ENCODE results near the gene FES.
"Not testable (repeated sequence)": the region's sequence is repeated elsewhere in the genome, so short reads cannot be mapped to it uniquely, and the experiment has no call there.

FES gene

GRCh38 chr15:90928106-90928505 lies 43.8 kb downstream of the FES start:
- not testable (repeated sequence) for DNase-seq

GRCh38 chr15:90929246-90930019 lies 45.1 kb downstream of the FES start:
- DNase-seq: no peak

GRCh38 chr15:90930861-90931574 lies 46.7 kb downstream of the FES start:
- DNase-seq: no peak

GRCh38 chr15:90931575-90931827 lies 47.2 kb downstream of the FES start:
- no peak for DNase-seq

- peak in 54 of 56 donors; percentile 32 to 93 (median 72) for DNase-seq
Observed at GRCh38 chr15:90931828-90932659, 47.7 kb downstream of the FES start, which contains the start of gene HDDC3. HDDC3 (minus strand) TSS chr15:90932549; CDS start chr15:90932540, 9 bp downstream.

DNA sequence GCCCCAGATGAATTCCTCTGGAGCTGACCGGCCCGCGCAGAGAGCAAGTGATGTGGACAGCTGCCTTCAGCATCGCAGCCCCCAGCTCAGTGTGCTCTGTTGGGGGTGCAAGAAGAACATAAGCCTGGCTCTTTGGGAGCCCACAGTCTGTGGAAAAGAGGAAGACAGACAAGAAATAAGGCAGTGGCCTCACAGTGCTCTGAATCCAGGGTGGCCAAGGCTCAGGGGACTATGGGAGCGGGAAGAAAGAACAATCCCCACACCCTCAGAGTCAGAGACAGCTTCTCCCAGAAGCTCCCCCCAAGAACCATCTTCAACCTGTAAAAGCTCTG lies 48.3 kb downstream of the FES start:
- no peak for DNase-seq

GRCh38 chr15:90933301-90933700 lies 49.0 kb downstream of the FES start:
- no peak for DNase-seq

DNA sequence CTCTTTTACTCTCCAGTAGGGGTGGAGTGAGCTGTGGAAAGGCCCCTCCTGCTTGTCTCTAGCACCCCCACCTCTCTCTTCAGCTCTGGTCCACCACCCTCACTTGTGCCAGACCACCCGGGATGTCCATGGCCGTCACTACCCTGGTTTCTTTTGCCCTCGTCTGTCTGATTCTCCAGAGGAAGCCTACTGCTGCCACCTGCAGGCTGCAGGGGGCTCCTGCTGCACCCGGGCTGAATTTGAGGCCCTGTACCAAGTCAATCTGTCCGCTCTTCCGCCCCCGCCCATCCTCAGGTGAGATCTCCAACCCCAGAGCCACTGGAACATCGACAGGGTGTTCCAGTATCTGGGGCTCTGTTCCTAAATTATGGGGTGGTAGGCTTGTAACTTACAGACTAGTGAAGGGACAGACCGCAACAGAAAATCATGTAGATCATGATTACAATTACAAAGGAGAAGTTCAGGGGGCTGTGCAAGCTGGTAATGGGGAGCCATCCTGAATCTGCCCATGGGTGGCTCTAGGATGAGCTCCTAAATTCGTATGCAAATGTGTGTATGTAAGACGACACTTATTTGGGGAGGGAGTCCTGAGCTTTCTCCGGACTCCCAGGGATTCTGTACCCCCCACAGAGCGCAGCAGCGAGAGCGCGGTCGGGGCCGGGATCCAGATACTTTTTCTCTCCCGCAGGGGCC lies 50.1 kb downstream of the FES start:
- DNase-seq: peak; percentile 18 to 90 (median 73)

DNA sequence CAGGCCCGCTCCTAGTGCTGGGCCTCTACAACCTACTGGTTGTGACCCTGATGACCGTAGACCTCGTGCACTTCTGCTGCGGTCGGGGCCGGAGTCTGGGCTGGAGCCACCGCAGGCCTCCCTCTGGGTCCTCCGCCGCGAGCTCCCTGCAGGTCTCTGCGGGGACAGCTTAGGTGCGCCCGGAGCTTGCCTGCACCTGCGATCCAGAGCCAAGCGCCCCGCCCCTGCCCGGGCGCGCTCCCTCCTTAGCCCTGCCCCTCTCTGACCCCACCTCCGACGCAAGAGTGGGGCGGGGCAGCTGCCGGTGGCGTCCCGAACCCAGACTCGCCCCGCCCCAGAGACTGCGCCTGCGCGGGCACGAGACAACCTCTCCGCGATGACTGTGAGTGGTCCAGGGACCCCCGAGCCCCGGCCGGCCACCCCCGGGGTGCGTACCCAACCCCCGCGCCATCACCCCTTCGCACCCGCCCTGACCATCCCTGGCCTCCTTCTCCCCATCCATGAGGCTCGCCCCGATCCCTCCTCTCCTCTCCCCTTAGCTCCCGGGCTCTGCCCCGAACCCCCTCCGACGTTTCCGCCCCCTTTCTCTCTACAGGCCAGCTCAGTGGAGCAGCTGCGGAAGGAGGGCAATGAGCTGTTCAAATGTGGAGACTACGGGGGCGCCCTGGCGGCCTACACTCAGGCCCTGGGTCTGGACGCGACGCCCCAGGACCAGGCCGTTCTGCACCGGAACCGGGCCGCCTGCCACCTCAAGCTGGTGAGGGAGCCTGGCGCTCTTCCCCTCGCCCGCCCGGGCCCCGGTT lies 50.8 kb downstream of the FES start, which contains the start of gene UNC45A:
UNC45A (plus strand) TSS at position 337 of the 803 bp plus-strand sequence; CDS start at position 377, 40 bp downstream.
- peak; percentile 51 to 95 (median 84) for DNase-seq

DNA sequence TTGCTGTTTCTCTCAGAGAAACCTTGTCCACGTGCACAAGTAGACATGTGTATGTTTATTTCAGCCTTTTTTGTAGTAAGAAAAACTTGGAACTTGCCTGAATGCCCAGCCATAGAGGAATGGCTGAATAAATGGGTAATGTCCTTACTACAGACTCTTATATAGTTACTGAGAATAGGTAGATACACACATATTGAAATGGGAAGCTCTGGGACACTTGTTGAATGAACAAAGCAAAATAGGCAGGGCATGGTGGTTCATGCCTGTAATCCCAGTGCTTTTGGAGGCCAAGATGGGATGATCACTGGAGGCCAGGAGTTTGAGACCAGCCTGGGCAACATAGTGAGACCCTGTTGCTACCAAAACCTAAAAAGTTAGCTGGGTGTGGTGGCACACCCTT lies 52.5 kb downstream of the FES start:
- DNase-seq: no peak

DNA sequence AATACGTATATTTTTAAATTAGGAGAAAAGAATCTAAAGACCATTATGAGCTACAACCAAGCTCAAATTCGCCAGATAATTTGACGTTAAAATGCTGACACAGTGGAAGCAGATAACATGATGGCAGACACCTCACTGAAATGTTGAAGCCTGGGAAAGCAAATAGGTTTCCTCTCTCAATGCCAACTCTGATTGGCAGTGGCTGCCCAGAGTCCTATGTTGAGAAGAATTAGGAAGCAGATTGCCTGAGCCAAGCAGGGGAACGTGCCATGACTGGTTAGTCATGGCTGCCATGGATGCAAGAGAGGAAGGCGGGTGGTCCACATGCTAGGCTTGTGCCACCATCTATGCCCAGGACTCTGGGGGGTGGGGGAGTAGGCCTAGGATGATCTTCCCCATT lies 54.0 kb downstream of the FES start:
- no peak for DNase-seq

DNA sequence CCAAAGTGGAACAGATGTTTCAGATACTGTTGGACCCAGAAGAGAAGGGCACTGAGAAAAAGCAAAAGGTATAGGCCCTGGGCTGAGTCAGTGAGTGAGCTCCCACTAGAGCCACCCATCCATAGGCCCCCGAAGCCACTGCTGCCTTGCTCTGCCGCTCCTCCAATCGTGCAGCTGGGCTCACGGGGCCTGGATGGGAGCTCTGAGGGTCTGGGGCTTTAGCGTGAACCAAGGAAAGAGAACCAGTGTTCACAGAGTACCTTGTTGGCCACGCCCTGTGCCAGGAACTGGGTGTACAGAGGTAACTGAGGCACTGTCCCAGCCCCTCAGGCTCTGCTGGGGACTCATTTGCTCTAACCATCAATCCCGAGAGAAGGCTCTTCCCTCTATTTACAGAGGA lies 55.5 kb downstream of the FES start:
- no peak for DNase-seq

GRCh38 chr15:90941038-90941437 lies 56.7 kb downstream of the FES start:
- no peak for DNase-seq

DNA sequence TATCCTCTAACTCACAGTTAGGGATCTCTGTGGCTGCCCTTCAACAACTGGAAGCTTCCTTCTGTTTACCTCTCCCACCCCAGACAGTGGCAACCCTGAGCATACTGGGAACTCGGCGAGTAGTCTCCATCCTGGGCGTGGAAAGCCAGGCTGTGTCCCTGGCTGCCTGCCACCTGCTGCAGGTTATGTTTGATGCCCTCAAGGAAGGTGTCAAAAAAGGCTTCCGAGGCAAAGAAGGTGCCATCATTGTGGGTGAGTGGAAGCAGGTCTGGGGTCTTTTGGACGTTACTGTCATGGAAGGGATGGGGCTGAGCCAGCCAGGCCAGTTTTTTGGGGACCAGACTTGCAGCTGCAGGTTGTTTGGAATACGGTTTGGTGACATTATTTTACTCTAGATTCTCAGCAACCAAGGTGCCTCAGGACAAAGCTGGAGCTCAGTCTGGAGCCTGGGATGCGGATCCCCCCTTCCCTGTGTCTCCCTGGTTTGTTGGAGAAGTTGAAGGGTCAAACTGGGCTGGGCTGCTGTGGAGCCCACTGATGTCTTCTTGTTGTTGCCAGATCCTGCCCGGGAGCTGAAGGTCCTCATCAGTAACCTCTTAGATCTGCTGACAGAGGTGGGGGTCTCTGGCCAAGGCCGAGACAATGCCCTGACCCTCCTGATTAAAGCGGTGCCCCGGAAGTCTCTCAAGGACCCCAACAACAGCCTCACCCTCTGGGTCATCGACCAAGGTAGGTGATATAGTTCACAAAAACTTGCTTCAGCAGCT lies 58.2 kb downstream of the FES start:
- no peak for DNase-seq

GRCh38 chr15:90945091-90945490 lies 60.8 kb downstream of the FES start:
- no peak for DNase-seq
